NT2/D1 (cell line): ENCODE results near the gene KREMEN2.

ENCODE experiments used
- DNase-seq: peaks from one replicate; pipeline ENCODE4 v3.0.0-alpha.2; 2011; ENCODE audit warnings: low read depth, low spot score
- H3K27me3 ChIP-seq: 2 replicates; pipeline ENCODE4 v1.6.0; 2011; ENCODE audit warnings: mild to moderate bottlenecking; ENCODE audit not compliant: insufficient read length, insufficient read depth
- H3K36me3 ChIP-seq: 2 replicates; pipeline ENCODE4 v1.6.1; 2011; ENCODE audit warnings: mild to moderate bottlenecking, low read length, mixed read lengths; ENCODE audit not compliant: insufficient read depth, insufficient read length
- H3K4me1 ChIP-seq: 2 replicates; pipeline ENCODE4 v1.5.1; 2011; ENCODE audit not compliant: insufficient read depth, insufficient read length
- H3K4me3 ChIP-seq: 2 replicates; pipeline ENCODE4 v1.5.1; 2011; ENCODE audit warnings: low read depth; ENCODE audit not compliant: insufficient read length
- H3K9ac ChIP-seq: 2 replicates; pipeline ENCODE4 v1.6.0; 2011; ENCODE audit warnings: low read depth; ENCODE audit not compliant: insufficient read length
- H3K9me3 ChIP-seq: 2 replicates; pipeline ENCODE4 v1.5.1; 2011; ENCODE audit warnings: mild to moderate bottlenecking, low read length; ENCODE audit not compliant: insufficient read depth
- SUZ12 ChIP-seq: IDR thresholded peaks from 2 replicates; pipeline ENCODE4 v1.6.1; 2011; ENCODE audit not compliant: insufficient read length, insufficient read depth; ENCODE audit errors: extremely low read depth
- YY1 ChIP-seq: IDR thresholded peaks from 2 replicates; pipeline ENCODE4 v1.6.1; 2011; ENCODE audit not compliant: insufficient read length, insufficient read depth
- ZNF274 ChIP-seq: IDR thresholded peaks from 2 replicates; pipeline ENCODE4 v1.6.1; 2011; ENCODE audit warnings: mild to moderate bottlenecking, low read depth, low read length

KREMEN2 gene

GRCh38 chr16:2933136-2933535 is 30.9 kb upstream of the KREMEN2 start:
- peaks cover 55% of the 10 kb centered on the region for H3K36me3 ChIP-seq
- no peaks in the 10 kb centered on the region for H3K9me3 ChIP-seq
- H3K4me1 ChIP-seq, result peaks cover 12% of the 10 kb centered on the region
- no peak overlapping the region for H3K4me3 ChIP-seq
- H3K27me3 ChIP-seq, result no peaks in the 10 kb centered on the region
- H3K9ac ChIP-seq, result peak overlapping the region; percentile 38
- DNase-seq, result no peak
- TF ChIP-seq SUZ12 (no peak), ZNF274 (no peak), YY1 (no peak)

GRCh38 chr16:2933701-2934100 is 30.4 kb upstream of the KREMEN2 start:
- peaks cover 58% of the 10 kb centered on the region for H3K36me3 ChIP-seq
- H3K9me3 ChIP-seq, result no peaks in the 10 kb centered on the region
- H3K4me3 ChIP-seq, result no peak overlapping the region
- no peak overlapping the region for H3K9ac ChIP-seq
- H3K4me1 ChIP-seq, result peaks cover 11% of the 10 kb centered on the region
- TF ChIP-seq SUZ12 (no peak), ZNF274 (no peak), YY1 (no peak)
- H3K27me3 ChIP-seq, result no peaks in the 10 kb centered on the region
- no peak for DNase-seq

GRCh38 chr16:2934450-2934849 is 29.6 kb upstream of the KREMEN2 start:
- TF ChIP-seq ZNF274, result no peak
- H3K4me1 ChIP-seq, result peaks cover 6% of the 10 kb centered on the region
- no peak overlapping the region for H3K4me3 ChIP-seq

GRCh38 chr16:2936436-2937011 is 27.6 kb upstream of the KREMEN2 start:
- no peak for DNase-seq
- Histone ChIP-seq H3K9ac (no peak overlapping the region), H3K9me3 (no peaks in the 10 kb centered on the region), H3K4me3 (no peak overlapping the region), H3K27me3 (no peaks in the 10 kb centered on the region), H3K4me1 (peaks cover 6% of the 10 kb centered on the region), H3K36me3 (peaks cover 60% of the 10 kb centered on the region)
- TF ChIP-seq ZNF274, result no peak
- TF ChIP-seq SUZ12, result no peak
- no peak for TF ChIP-seq YY1

More at GRCh38 chr16:2934450-2934849, 29.6 kb upstream of the KREMEN2 start:
- Histone ChIP-seq H3K27me3 (no peaks in the 10 kb centered on the region), H3K36me3 (peaks cover 58% of the 10 kb centered on the region), H3K9me3 (no peaks in the 10 kb centered on the region), H3K9ac (no peak overlapping the region)
- DNase-seq, result no peak

- no peak for DNase-seq
- H3K27me3 ChIP-seq, result no peaks in the 10 kb centered on the region
- peaks cover 6% of the 10 kb centered on the region for H3K4me1 ChIP-seq
- TF ChIP-seq YY1, result no peak
- no peak for TF ChIP-seq ZNF274
- no peak for TF ChIP-seq SUZ12
- no peak overlapping the region for H3K4me3 ChIP-seq
- peaks cover 60% of the 10 kb centered on the region for H3K36me3 ChIP-seq
- H3K9me3 ChIP-seq, result no peaks in the 10 kb centered on the region
- no peak overlapping the region for H3K9ac ChIP-seq
These were observed 26.9 kb upstream of the KREMEN2 start for GRCh38 chr16:2937170-2937569.

GRCh38 chr16:2938206-2938605 is 25.9 kb upstream of the KREMEN2 start:
- no peak overlapping the region for H3K9ac ChIP-seq
- no peaks in the 10 kb centered on the region for H3K27me3 ChIP-seq
- H3K9me3 ChIP-seq, result no peaks in the 10 kb centered on the region
- peaks cover 4% of the 10 kb centered on the region for H3K4me1 ChIP-seq
- no peak for TF ChIP-seq SUZ12
- no peak for TF ChIP-seq YY1
- no peak for TF ChIP-seq ZNF274
- H3K4me3 ChIP-seq, result no peak overlapping the region
- H3K36me3 ChIP-seq, result peaks cover 63% of the 10 kb centered on the region
- no peak for DNase-seq

- Histone ChIP-seq H3K9me3 (no peaks in the 10 kb centered on the region), H3K36me3 (peaks cover 52% of the 10 kb centered on the region), H3K27me3 (no peaks in the 10 kb centered on the region), H3K4me1 (peaks cover 4% of the 10 kb centered on the region), H3K4me3 (no peak overlapping the region), H3K9ac (no peak overlapping the region)
- no peak for DNase-seq
- TF ChIP-seq ZNF274 (no peak), SUZ12 (no peak), YY1 (no peak)
These were observed 24.1 kb upstream of the KREMEN2 start for GRCh38 chr16:2939968-2940367.
